ENCODE results near the gene CHD2. TPM values are rescaled to one million over a fixed set of nuclear protein-coding genes. Genes with fewer than 3 reads are reported as not detected.

CHD2 gene
- total and polyA plus RNA-seq, 4 donors, result 13.9 to 90.2 (median 49.4) TPM

- Histone ChIP-seq H3K4me1 (ENCODE audit: control insufficient read depth in 4 of 4, insufficient read depth in 4 of 4, low read length in 3 of 4) (peaks cover 6 to 39% (median 28%) of the 10 kb centered on the region in 4 donors), H3K9me3 (ENCODE audit: control insufficient read depth in 4 of 4, low read length in 3 of 4) (no peaks in the 10 kb centered on the region), H3K27ac (ENCODE audit: low read depth in 1 of 2, low read length in 2 of 2) (no peak overlapping the region), H3K36me3 (ENCODE audit: control insufficient read depth in 4 of 4, insufficient read depth in 3 of 4, low read depth in 1 of 4, low read length in 3 of 4) (peaks cover 21 to 61% (median 49%) of the 10 kb centered on the region in 4 donors), H3K9ac (ENCODE audit: low read depth in 1 of 2, low read length in 2 of 2) (no peak overlapping the region), H3K27me3 (ENCODE audit: control insufficient read depth in 4 of 4, insufficient read depth in 4 of 4, low read length in 3 of 4) (no peaks in the 10 kb centered on the region), H3K4me3 (ENCODE audit: low read depth in 1 of 3, low read length in 3 of 3) (no peak overlapping the region)
- 97% methylated on average over 10 of the region's 10 CpGs for WGBS
- DNase-seq (ENCODE audit: low spot score), result no peak
- TF ChIP-seq ZBTB33 (IDR thresholded peaks at IDR 0.05), result no peak
- no peak for TF ChIP-seq HNF4G (IDR thresholded peaks at IDR 0.05)
- TF ChIP-seq CTCF (IDR thresholded peaks at IDR 0.05; ENCODE audit: low read depth, low read length, missing input control), result no peak
- no peak for TF ChIP-seq ATF3 (IDR thresholded peaks at IDR 0.05)
- no peak for TF ChIP-seq SP1 (IDR thresholded peaks at IDR 0.05)
- TF ChIP-seq FOXA1 (IDR thresholded peaks at IDR 0.05), result no peak
- no peak for TF ChIP-seq YY1 (IDR thresholded peaks at IDR 0.05)
- no peak for TF ChIP-seq NR2F2 (IDR thresholded peaks at IDR 0.05)
- no peak for TF ChIP-seq TAF1 (conservative IDR thresholded peaks at IDR 0.05)
- TF ChIP-seq HNF4A (conservative IDR thresholded peaks at IDR 0.05), result no peak
- TF ChIP-seq EGR1 (IDR thresholded peaks at IDR 0.05; ENCODE audit: low read depth in 2 of 2), result no peak
- no peak for TF ChIP-seq MAX (IDR thresholded peaks at IDR 0.05)
- TF ChIP-seq RAD21 (IDR thresholded peaks at IDR 0.05), result no peak
- TF ChIP-seq REST (IDR thresholded peaks at IDR 0.05), result no peak
- no peak for TF ChIP-seq JUND (IDR thresholded peaks at IDR 0.05)
- TF ChIP-seq GABPA (IDR thresholded peaks at IDR 0.05 in 1 of 2, conservative IDR thresholded peaks at IDR 0.05 in 1 of 2), result no peak
Measured at GRCh38 chr15:93024293-93024692, 124.2 kb downstream of the CHD2 start.
